HG03025 (cell line): Measurements from ENCODE around the gene NBEAL2.

Experiments used
- ATAC-seq: cut with Tn5 transposase; IDR thresholded peaks from one replicate; pipeline ENCODE4 v1.9.1; 2021; ENCODE audit warnings: mild to moderate bottlenecking, moderate library complexity; ENCODE audit not compliant: unreplicated experiment, low FRiP score

The NBEAL2 gene

GRCh38 chr3:46984591-46985459 is 5.4 kb downstream of the NBEAL2 start:
- no peak for ATAC-seq

- no peak for ATAC-seq
Measured at GRCh38 chr3:46985588-46985987, 6.1 kb downstream of the NBEAL2 start.

GRCh38 chr3:46986055-46986730 is 6.7 kb downstream of the NBEAL2 start:
- ATAC-seq: no peak

- ATAC-seq: no peak
Measured at GRCh38 chr3:46986782-46987310, 7.4 kb downstream of the NBEAL2 start.

GRCh38 chr3:46987319-46987742 is 7.9 kb downstream of the NBEAL2 start:
- peak; percentile 3 for ATAC-seq

- peak; percentile 68 for ATAC-seq
Measured at GRCh38 chr3:46987743-46988401, 8.4 kb downstream of the NBEAL2 start.

- no peak for ATAC-seq
Measured at GRCh38 chr3:46988616-46989015, 9.2 kb downstream of the NBEAL2 start.

- ATAC-seq: no peak
Measured at GRCh38 chr3:46989146-46989810, 9.8 kb downstream of the NBEAL2 start.

- ATAC-seq: no peak
Measured at GRCh38 chr3:46990573-46991374, 11.3 kb downstream of the NBEAL2 start.

GRCh38 chr3:46991406-46992165 is 12.1 kb downstream of the NBEAL2 start:
- no peak for ATAC-seq

GRCh38 chr3:46992231-46992630 is 12.8 kb downstream of the NBEAL2 start:
- ATAC-seq: no peak

- ATAC-seq: no peak
Measured at GRCh38 chr3:46993292-46993691, 13.8 kb downstream of the NBEAL2 start.

GRCh38 chr3:46993986-46994385 is 14.5 kb downstream of the NBEAL2 start:
- no peak for ATAC-seq

GRCh38 chr3:46994801-46995731 is 15.6 kb downstream of the NBEAL2 start:
- ATAC-seq: no peak

- no peak for ATAC-seq
Measured at GRCh38 chr3:46995901-46996562, 16.6 kb downstream of the NBEAL2 start.

- ATAC-seq: no peak
Measured at GRCh38 chr3:46996689-46997452, 17.4 kb downstream of the NBEAL2 start.
